ENCODE results near the gene NDUFS8. TPM values are rescaled to one million over a fixed set of nuclear protein-coding genes. Genes with fewer than 3 reads are reported as not detected.
A peak's percentile ranks its signal among the peaks of the same experiment; 100 is the strongest.

The NDUFS8 gene
- total RNA-seq, 4 donors from 2014 or later, result 112 to 192 (median 135) TPM

DNA sequence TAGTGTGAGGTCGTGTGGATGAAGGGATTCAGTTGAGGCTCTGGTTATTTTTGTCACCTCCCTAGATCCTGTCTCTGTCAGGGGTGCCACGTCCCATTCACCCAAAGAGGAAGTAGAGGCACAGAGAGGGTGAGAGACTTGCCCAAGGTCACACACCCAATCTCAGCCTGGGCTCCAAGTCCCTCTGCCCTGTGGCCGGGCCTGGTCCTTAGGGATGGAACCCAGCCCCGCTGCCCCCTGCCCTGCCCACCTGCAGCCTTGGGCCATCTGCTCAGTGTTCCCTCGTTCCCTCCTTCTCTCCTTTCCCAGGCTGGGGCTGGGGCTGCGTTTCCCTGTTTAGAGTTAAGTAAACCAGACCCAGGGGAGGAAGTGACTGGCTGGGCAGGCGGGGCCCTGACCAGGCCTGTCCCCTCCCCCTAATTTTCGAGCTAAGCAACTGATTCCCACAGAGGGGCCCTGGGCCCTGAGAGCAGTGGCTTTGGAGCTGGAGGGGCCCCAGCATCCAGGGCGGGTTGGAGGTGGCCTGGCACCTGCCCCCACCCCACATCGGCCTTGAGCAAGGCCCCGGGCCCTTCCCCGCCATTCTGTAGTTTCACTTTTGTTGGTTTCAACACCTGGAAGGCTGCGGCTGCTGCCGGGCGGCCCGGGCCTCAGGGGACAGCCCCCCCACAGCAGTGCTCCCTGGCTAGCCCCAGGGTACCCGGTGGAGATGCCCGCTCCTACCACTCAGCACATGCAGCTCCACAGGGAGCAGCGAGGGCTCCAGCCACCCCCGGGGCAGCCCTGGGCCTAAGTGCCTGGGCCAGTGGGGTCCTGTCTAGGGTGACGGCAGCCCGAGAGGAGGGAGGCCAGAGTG lies 9.8 kb downstream of the NDUFS8 start:
- no peaks in the 10 kb centered on the region for H3K27me3 ChIP-seq
- no peaks in the 10 kb centered on the region for H3K9me3 ChIP-seq
- H3K4me3 ChIP-seq, result peak overlapping the region; percentile 68 to 96 (median 74)
- TF ChIP-seq, protein P1, sequence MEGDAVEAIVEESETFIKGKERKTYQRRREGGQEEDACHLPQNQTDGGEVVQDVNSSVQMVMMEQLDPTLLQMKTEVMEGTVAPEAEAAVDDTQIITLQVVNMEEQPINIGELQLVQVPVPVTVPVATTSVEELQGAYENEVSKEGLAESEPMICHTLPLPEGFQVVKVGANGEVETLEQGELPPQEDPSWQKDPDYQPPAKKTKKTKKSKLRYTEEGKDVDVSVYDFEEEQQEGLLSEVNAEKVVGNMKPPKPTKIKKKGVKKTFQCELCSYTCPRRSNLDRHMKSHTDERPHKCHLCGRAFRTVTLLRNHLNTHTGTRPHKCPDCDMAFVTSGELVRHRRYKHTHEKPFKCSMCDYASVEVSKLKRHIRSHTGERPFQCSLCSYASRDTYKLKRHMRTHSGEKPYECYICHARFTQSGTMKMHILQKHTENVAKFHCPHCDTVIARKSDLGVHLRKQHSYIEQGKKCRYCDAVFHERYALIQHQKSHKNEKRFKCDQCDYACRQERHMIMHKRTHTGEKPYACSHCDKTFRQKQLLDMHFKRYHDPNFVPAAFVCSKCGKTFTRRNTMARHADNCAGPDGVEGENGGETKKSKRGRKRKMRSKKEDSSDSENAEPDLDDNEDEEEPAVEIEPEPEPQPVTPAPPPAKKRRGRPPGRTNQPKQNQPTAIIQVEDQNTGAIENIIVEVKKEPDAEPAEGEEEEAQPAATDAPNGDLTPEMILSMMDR (IDR thresholded peaks at IDR 0.05), result no peak
- peak in 1 of 4 donors; percentile 26 for TF ChIP-seq POLR2A (IDR thresholded peaks at IDR 0.05)
- 0 to 8% methylated on average over 7 to 10 of the region's 22 CpGs for WGBS, 2 donors
- peaks cover 12 to 53% (median 15%) of the 10 kb centered on the region in 3 donors for H3K36me3 ChIP-seq
- DNase-seq, result no peak
- H3K4me1 ChIP-seq, result peaks cover 47 to 85% (median 66%) of the 10 kb centered on the region in 3 donors
- H3K27ac ChIP-seq, result peak overlapping the region; percentile 89 to 90 (median 90)
- intact Hi-C loops (cut with DNase I), result no loop called here

DNA sequence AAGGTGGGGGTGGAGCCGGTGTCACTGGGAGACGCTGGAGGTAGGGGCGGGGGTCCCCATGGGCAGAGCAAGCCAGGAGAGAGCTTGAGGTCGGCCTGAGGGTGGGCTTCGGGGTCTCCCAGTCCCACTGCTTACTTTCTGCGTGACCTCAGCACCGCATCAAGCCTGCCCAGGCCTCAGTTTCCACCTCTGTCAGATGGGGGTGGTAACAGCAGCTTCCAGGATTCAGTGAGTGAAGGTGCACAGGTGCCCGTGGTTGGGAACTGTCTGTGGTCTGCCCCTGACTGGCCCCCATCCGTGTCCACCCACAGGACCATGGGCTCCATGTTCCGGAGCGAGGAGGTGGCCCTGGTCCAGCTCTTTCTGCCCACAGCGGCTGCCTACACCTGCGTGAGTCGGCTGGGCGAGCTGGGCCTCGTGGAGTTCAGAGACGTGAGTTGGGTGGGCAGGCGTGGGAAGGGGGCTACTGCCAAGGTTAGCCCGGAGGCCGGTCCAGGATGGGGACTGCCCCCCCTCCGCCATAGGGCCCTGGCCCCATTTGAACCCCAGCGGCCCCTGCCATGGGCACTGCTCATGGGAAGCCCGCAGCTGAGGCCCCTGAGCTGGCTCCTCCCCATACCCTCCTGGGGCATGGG lies 10.6 kb downstream of the NDUFS8 start:
- peaks cover 12 to 53% (median 22%) of the 10 kb centered on the region in 3 donors for H3K36me3 ChIP-seq
- intact Hi-C loops (cut with DNase I), result no loop called here
- 72 to 100% methylated on average over 1 to 7 of the region's 23 CpGs for WGBS, 2 donors

DNA sequence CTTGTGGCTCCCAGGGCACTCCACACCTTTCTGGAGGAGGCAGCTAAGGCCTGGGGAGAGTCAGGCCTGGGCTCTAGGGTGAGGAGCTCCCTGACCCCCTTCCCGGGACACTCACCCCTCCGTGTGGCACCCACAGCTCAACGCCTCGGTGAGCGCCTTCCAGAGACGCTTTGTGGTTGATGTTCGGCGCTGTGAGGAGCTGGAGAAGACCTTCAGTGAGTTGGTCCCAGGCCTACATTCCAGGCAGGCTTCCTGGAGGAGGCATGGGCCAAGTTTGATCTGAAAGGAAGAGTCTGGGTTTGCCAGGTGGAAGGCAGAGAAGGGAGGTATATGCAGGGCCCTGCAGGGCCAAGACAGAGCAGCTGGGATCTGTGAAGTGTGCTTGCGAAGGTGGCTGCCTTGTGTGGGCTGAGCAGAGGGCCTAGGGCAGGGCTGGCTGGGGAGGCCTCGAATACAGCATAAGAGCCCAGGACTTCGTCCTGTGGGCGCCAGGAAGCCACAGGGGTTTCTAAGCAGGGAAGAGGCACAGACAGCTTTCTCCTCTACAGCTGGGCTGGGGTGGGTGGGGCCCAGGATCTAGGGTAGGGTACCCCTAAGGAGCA lies 11.2 kb downstream of the NDUFS8 start:
- Histone ChIP-seq H3K27me3 (no peaks in the 10 kb centered on the region), H3K9me3 (no peaks in the 10 kb centered on the region), H3K27ac (peak overlapping the region; percentile 89 to 90 (median 90)), H3K4me1 (peaks cover 43 to 75% (median 57%) of the 10 kb centered on the region in 3 donors), H3K36me3 (peaks cover 12 to 53% (median 28%) of the 10 kb centered on the region in 3 donors), H3K4me3 (peak overlapping the region in 1 of 4 donors; percentile 96)
- intact Hi-C loops (cut with DNase I), result no loop called here
- no CpG with 5 or more reads among the region's 12 CpGs for WGBS, 2 donors
- DNase-seq, result no peak
- TF ChIP-seq, protein P1 (IDR thresholded peaks at IDR 0.05), result no peak
- TF ChIP-seq POLR2A (IDR thresholded peaks at IDR 0.05), result no peak

More for the DNA sequence above, 10.6 kb downstream of the NDUFS8 start:
- no peaks in the 10 kb centered on the region for H3K27me3 ChIP-seq
- H3K4me1 ChIP-seq, result peaks cover 47 to 81% (median 63%) of the 10 kb centered on the region in 3 donors
- peak overlapping the region; percentile 68 to 96 (median 74) for H3K4me3 ChIP-seq
- no peak for TF ChIP-seq POLR2A (IDR thresholded peaks at IDR 0.05)
- TF ChIP-seq, protein P1 (IDR thresholded peaks at IDR 0.05), result no peak
- no peaks in the 10 kb centered on the region for H3K9me3 ChIP-seq
- H3K27ac ChIP-seq, result peak overlapping the region; percentile 89 to 90 (median 90)
- no peak for DNase-seq

DNA sequence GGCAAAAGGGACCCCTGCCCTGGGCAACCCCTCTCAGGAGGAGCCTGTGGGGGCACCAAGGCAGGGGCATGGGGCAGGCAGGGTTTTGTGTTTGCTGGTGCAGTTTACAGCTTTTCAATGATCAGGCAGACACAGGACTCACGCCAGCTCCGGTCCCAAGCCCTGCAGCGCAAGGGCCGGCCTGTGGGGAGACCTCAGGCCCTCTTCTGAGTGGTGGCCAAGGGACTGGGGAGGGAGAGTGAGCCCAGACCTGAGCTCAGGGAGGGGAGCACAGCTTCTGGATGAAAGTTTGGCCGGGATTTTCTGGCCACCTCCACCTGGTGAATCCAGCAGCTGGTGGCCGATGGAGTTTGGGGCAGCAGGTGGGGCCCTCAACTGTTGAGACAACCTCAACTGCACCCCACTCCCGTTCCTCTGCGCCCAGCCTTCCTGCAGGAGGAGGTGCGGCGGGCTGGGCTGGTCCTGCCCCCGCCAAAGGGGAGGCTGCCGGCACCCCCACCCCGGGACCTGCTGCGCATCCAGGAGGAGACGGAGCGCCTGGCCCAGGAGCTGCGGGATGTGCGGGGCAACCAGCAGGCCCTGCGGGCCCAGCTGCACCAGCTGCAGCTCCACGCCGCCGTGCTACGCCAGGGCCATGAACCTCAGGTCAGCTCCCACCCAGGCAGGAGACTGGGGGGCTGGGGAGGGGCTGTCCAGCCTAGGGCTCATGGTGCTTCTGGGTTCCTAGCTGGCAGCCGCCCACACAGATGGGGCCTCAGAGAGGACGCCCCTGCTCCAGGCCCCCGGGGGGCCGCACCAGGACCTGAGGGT lies 11.9 kb downstream of the NDUFS8 start:
- H3K27me3 ChIP-seq, result no peaks in the 10 kb centered on the region
- TF ChIP-seq, protein P1 (IDR thresholded peaks at IDR 0.05), result no peak
- TF ChIP-seq POLR2A (IDR thresholded peaks at IDR 0.05), result no peak
- H3K27ac ChIP-seq, result peak overlapping the region in 3 of 4 donors; percentile 45 to 52 (median 47)
- no peak for DNase-seq
- peaks cover 36 to 70% (median 51%) of the 10 kb centered on the region in 3 donors for H3K4me1 ChIP-seq
- no CpG with 5 or more reads among the region's 27 CpGs for WGBS, 2 donors
- H3K4me3 ChIP-seq, result no peak overlapping the region
- H3K9me3 ChIP-seq, result no peaks in the 10 kb centered on the region
- intact Hi-C loops (cut with DNase I), result no loop called here
- H3K36me3 ChIP-seq, result peaks cover 12 to 57% (median 28%) of the 10 kb centered on the region in 3 donors
